ENCODE data around the gene CD151. TPM values are rescaled to one million over a fixed set of nuclear protein-coding genes. Genes with fewer than 3 reads are reported as not detected.
A peak's percentile ranks its signal among the peaks of the same experiment; 100 is the strongest.

CD151 gene
- polyA plus RNA-seq, 1 donor (not counting 4 experiments of a cell fraction or from before 2014, with no cell fraction given), result 434 TPM

GRCh38 chr11:837990-838307 lies 5.2 kb downstream of the CD151 start:
- Histone ChIP-seq H3K36me3 (ENCODE audit: control insufficient read depth in 2 of 2, extremely low read depth in 1 of 2, insufficient read depth in 2 of 2, low read length in 2 of 2) (peaks cover 28 to 30% of the 10 kb centered on the region in 2 experiments), H3K79me2 (ENCODE audit: control insufficient read depth, insufficient read depth, low read length) (peaks cover 73% of the 10 kb centered on the region)
- dilution Hi-C loops (cut with MboI; ENCODE audit: extremely low pct_ligation_motif_present, low sequenced_read_pairs), result no loop called here

GRCh38 chr11:838441-839279 lies 5.9 kb downstream of the CD151 start:
- DNase-seq (ENCODE audit: low read depth, low spot score) (no peak), FAIRE-seq (no peak)
- H3K36me3 ChIP-seq (ENCODE audit: control insufficient read depth in 2 of 2, extremely low read depth in 1 of 2, insufficient read depth in 2 of 2, low read length in 2 of 2), result peaks cover 28 to 30% of the 10 kb centered on the region in 2 experiments
- no peak overlapping the region for H3K4me3 ChIP-seq (ENCODE audit: control insufficient read depth in 2 of 3, extremely low read depth in 1 of 3, insufficient read depth in 2 of 3, low read depth in 1 of 3, low read length in 3 of 3)
- peak overlapping the region; percentile 15 for H3K9ac ChIP-seq (ENCODE audit: control insufficient read depth, extremely low read depth, insufficient read depth, low read length)
- H3K79me2 ChIP-seq (ENCODE audit: control insufficient read depth, insufficient read depth, low read length), result peaks cover 70% of the 10 kb centered on the region
- H4K20me1 ChIP-seq (ENCODE audit: control insufficient read depth, extremely low read depth, insufficient read depth, low read length), result peaks cover 21% of the 10 kb centered on the region
- H2AFZ ChIP-seq (ENCODE audit: control insufficient read depth, low read length), result no peak overlapping the region
- H3K9me1 ChIP-seq (ENCODE audit: control insufficient read depth, extremely low read depth, insufficient read depth, low read length), result peaks cover 3% of the 10 kb centered on the region
- dilution Hi-C loops (cut with MboI; ENCODE audit: extremely low pct_ligation_motif_present, low sequenced_read_pairs), result no loop called here
- TF ChIP-seq CTCF (optimal IDR thresholded peaks at IDR 0.05 in 1 of 3, IDR thresholded peaks at IDR 0.05 in 1 of 3, conservative IDR thresholded peaks at IDR 0.05 in 1 of 3; ENCODE audit: extremely low read depth in 1 of 3, insufficient read depth in 2 of 3, low read length in 3 of 3), result peak in 1 of 3 experiments; percentile 42
- no peak for TF ChIP-seq EZH2 (IDR thresholded peaks at IDR 0.05; ENCODE audit: low read length)
- no peak overlapping the region for H3K4me2 ChIP-seq (ENCODE audit: control insufficient read depth, extremely low read depth, insufficient read depth, low read depth, low read length)
- H3K27ac ChIP-seq (ENCODE audit: control insufficient read depth, insufficient read depth, low read length), result no peak overlapping the region
- H3K27me3 ChIP-seq (ENCODE audit: control insufficient read depth, extremely low read depth, insufficient read depth, low read length), result no peaks in the 10 kb centered on the region
- H3K4me1 ChIP-seq (ENCODE audit: control insufficient read depth, extremely low read depth, insufficient read depth, low read length), result peaks cover 35% of the 10 kb centered on the region
- no peaks in the 10 kb centered on the region for H3K9me3 ChIP-seq (ENCODE audit: control insufficient read depth, low read depth, low read length)

More at GRCh38 chr11:837990-838307, 5.2 kb downstream of the CD151 start:
- Histone ChIP-seq H3K9me1 (ENCODE audit: control insufficient read depth, extremely low read depth, insufficient read depth, low read length) (peaks cover 3% of the 10 kb centered on the region), H3K4me1 (ENCODE audit: control insufficient read depth, extremely low read depth, insufficient read depth, low read length) (peaks cover 35% of the 10 kb centered on the region), H3K9me3 (ENCODE audit: control insufficient read depth, low read depth, low read length) (no peaks in the 10 kb centered on the region), H3K9ac (ENCODE audit: control insufficient read depth, extremely low read depth, insufficient read depth, low read length) (no peak overlapping the region), H3K27me3 (ENCODE audit: control insufficient read depth, extremely low read depth, insufficient read depth, low read length) (no peaks in the 10 kb centered on the region), H3K4me3 (ENCODE audit: control insufficient read depth in 2 of 3, extremely low read depth in 1 of 3, insufficient read depth in 2 of 3, low read depth in 1 of 3, low read length in 3 of 3) (no peak overlapping the region), H2AFZ (ENCODE audit: control insufficient read depth, low read length) (no peak overlapping the region), H3K4me2 (ENCODE audit: control insufficient read depth, extremely low read depth, insufficient read depth, low read depth, low read length) (no peak overlapping the region), H4K20me1 (ENCODE audit: control insufficient read depth, extremely low read depth, insufficient read depth, low read length) (peaks cover 21% of the 10 kb centered on the region), H3K27ac (ENCODE audit: control insufficient read depth, insufficient read depth, low read length) (no peak overlapping the region)
- TF ChIP-seq EZH2 (IDR thresholded peaks at IDR 0.05; ENCODE audit: low read length) (no peak), CTCF (optimal IDR thresholded peaks at IDR 0.05 in 1 of 3, IDR thresholded peaks at IDR 0.05 in 1 of 3, conservative IDR thresholded peaks at IDR 0.05 in 1 of 3; ENCODE audit: extremely low read depth in 1 of 3, insufficient read depth in 2 of 3, low read length in 3 of 3) (no peak)
- FAIRE-seq, result no peak
- DNase-seq (ENCODE audit: low read depth, low spot score), result no peak
